GM12878 (cell line): Measurements from ENCODE around the gene FMNL3. TPM values are rescaled to one million over a fixed set of nuclear protein-coding genes. Genes with fewer than 3 reads are reported as not detected.

Source experiments
- ASH2L ChIP-seq: fragments of 300-600, 200-600 bp; sonication (generic); IDR thresholded peaks from 2 replicates; pipeline ENCODE4 v1.6.1; 2017; ENCODE audit warnings: low read depth, mild to moderate bottlenecking, borderline replicate concordance
- ATF7 ChIP-seq: fragments of 450-650 bp; IDR thresholded peaks from 2 replicates; pipeline ENCODE4 v1.6.1; 2016; ENCODE audit warnings: low read depth, mild to moderate bottlenecking
- BACH1 ChIP-seq: fragments of 450-650 bp; IDR thresholded peaks from 2 replicates; pipeline ENCODE4 v1.6.1; 2017; ENCODE audit warnings: mild to moderate bottlenecking, borderline replicate concordance
- CBX5 ChIP-seq: sonication (generic); IDR thresholded peaks from 2 replicates; pipeline ENCODE4 v1.6.1; 2016; ENCODE audit warnings: low read depth, moderate library complexity, mild to moderate bottlenecking, inconsistent platforms
- CREM ChIP-seq: IDR thresholded peaks from 2 replicates; pipeline ENCODE4 v1.6.1; 2014; ENCODE audit warnings: antibody characterized with exemption, low read depth
- CTCF ChIP-seq, 3 experiments: IDR thresholded peaks in 2 of 3; conservative IDR thresholded peaks in 1 of 3; 2 replicates each; pipeline ENCODE4 v1.5.1; 2011; ENCODE audit warnings: low read depth in 3 of 3, low read length in 3 of 3, mild to moderate bottlenecking in 3 of 3, control low read depth in 2 of 3, moderate library complexity in 2 of 3, inconsistent platforms in 1 of 3, mixed read lengths in 1 of 3; ENCODE audit not compliant: control insufficient read depth in 2 of 3, insufficient read depth in 1 of 3; ENCODE audit errors: extremely low read depth in 1 of 3
- EGR1 ChIP-seq, 2 experiments: IDR thresholded peaks; 1 replicate in 1 of 2; 2 replicates in 1 of 2; pipeline ENCODE4 v1.6.1; 2011 to 2012; ENCODE audit warnings: low read depth in 2 of 2, low read length in 2 of 2, borderline replicate concordance in 1 of 2, mild to moderate bottlenecking in 1 of 2, moderate library complexity in 1 of 2
- MYB ChIP-seq: fragments of 150-350 bp; IDR thresholded peaks from 2 replicates; pipeline ENCODE4 v1.6.1; 2014; ENCODE audit warnings: mild to moderate bottlenecking, low read depth, low read length, borderline replicate concordance
- NBN ChIP-seq: fragments of 450-650 bp; IDR thresholded peaks from 2 replicates; pipeline ENCODE4 v1.6.1; 2016
- NR2C2 ChIP-seq: IDR thresholded peaks from 2 replicates; pipeline ENCODE4 v1.6.1; 2011; ENCODE audit warnings: borderline replicate concordance, low read depth; ENCODE audit not compliant: control insufficient read depth, insufficient read length
- PML ChIP-seq: IDR thresholded peaks from 2 replicates; pipeline ENCODE4 v1.6.1; 2012; ENCODE audit warnings: low read length, inconsistent platforms
- RAD21 ChIP-seq: IDR thresholded peaks from 2 replicates; pipeline ENCODE4 v1.6.1; 2011; ENCODE audit warnings: mild to moderate bottlenecking, low read depth, low read length, moderate library complexity; ENCODE audit not compliant: insufficient read depth
- SMARCA5 ChIP-seq: fragments of 450-650 bp; IDR thresholded peaks from 2 replicates; pipeline ENCODE4 v1.6.1; 2017; ENCODE audit warnings: mild to moderate bottlenecking
- SMC3 ChIP-seq: IDR thresholded peaks from 2 replicates; pipeline ENCODE4 v1.6.1; 2011; ENCODE audit warnings: low read length, improper control_type of control experiment, borderline replicate concordance
- TCF3 ChIP-seq: IDR thresholded peaks from 2 replicates; pipeline ENCODE4 v1.6.1; 2012; ENCODE audit warnings: low read depth, mild to moderate bottlenecking, low read length, borderline replicate concordance; ENCODE audit not compliant: insufficient read depth
- ZNF384 ChIP-seq: IDR thresholded peaks from 2 replicates; pipeline ENCODE4 v1.6.1; 2012; ENCODE audit warnings: low read depth, mild to moderate bottlenecking, low read length, improper control_type of control experiment, borderline replicate concordance
- ZNF622 ChIP-seq: fragments of 450-650 bp; IDR thresholded peaks from 2 replicates; pipeline ENCODE4 v1.6.1; 2017; ENCODE audit warnings: mild to moderate bottlenecking, inconsistent platforms
- polyA plus RNA-seq, 11 experiments: library from polyadenylated mRNA; depleted of rRNA in 4 of 11; unstranded in 6 of 11; stranded (reverse) in 5 of 11; fragments of >200 nt; fragmentation: Nextera tagmentation in 4 of 11; fragmentation: Illumina TruSeq in 1 of 11; extraction: Ambion mirVana in 4 of 11; extraction: Trizol in 1 of 11; gene quantifications; 1 replicate in 1 of 11; 2 replicates in 10 of 11; pipeline versions ENCODE4 v1.2.1 to v1.2.3, GENCODE V29; 2011 to 2016; ENCODE audit warnings: inconsistent platforms in 2 of 11, missing spikeins in 2 of 11, low read depth in 1 of 11
- total RNA-seq, 4 experiments: library from RNA; depleted of rRNA in 3 of 4; stranded (reverse); fragments of >200 nt in 3 of 4; fragmentation: Illumina TruSeq in 1 of 4; extraction: Trizol in 1 of 4; gene quantifications; 2 replicates each; pipeline versions ENCODE4 v1.2.1 to v1.2.3, GENCODE V29; 2013 to 2021
- TF ChIP-seq, protein P1 (sequence below): fragments of 450-650 bp; IDR thresholded peaks from 2 replicates; pipeline ENCODE4 v1.6.1; 2016; ENCODE audit warnings: mild to moderate bottlenecking, moderate library complexity, borderline replicate concordance
- TF ChIP-seq, protein P2 (sequence below): IDR thresholded peaks from 2 replicates; pipeline ENCODE4 v1.6.1; 2011; ENCODE audit warnings: mild to moderate bottlenecking, low read depth, low read length, moderate library complexity; ENCODE audit not compliant: insufficient replicate concordance
- TF ChIP-seq, protein P3 (sequence below): fragments of 450-650 bp; IDR thresholded peaks from 2 replicates; pipeline ENCODE4 v1.6.1; 2017; ENCODE audit warnings: borderline replicate concordance

FMNL3 gene
- total and polyA plus RNA-seq, 10 of the 15 experiments (the other 5 are each of a cell fraction or from before 2014, with no cell fraction given), result 3.0 to 64.9 (median 30.9) TPM

DNA sequence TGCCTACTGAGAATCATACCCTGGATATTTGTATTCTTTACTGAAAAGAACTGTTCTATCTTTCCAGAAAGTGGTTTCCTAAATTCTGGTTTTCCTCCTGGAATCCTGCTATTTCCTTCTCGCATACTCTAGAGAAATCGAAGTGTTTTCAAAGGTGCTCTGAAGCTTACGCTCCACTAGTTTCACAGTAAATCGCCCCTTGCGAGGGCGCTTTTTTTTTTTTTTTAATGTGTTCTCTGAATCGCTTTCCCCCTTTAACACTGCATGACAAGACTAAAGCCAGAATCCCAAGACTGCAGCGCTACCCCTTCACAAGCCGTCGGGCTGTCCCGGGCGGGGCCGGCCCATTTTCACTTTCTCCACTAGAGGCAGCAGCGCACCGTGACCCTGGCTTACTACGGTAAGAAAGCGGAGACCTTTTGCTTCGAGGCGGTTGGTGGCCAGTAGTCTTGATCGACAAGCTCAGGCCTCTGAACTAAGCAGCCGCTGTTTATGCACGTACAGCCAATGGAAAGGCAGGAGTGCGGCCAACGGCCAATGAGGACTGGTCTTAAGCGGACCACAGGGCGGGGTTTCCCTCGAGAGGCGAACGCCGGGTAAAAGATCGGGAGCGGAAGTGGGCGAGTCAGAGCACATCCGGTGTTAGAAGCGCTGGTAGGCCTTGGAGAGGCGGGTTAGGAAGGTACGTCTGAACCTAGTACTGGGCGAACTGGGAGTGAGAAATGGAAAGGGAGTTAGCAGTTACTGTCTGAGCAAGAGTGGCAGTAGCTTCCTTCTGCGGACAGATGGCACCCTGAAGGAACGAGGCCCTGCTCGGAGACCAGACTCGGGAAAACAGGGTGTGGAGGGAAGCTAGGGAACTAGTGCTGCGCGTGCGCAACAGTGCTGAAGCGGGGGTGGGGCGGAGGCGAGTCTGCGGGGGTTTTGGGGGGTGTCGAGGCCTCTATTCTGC lies 34.0 kb upstream of the FMNL3 start, which contains the start of gene TMBIM6 (continued):
- TF ChIP-seq, protein P1, sequence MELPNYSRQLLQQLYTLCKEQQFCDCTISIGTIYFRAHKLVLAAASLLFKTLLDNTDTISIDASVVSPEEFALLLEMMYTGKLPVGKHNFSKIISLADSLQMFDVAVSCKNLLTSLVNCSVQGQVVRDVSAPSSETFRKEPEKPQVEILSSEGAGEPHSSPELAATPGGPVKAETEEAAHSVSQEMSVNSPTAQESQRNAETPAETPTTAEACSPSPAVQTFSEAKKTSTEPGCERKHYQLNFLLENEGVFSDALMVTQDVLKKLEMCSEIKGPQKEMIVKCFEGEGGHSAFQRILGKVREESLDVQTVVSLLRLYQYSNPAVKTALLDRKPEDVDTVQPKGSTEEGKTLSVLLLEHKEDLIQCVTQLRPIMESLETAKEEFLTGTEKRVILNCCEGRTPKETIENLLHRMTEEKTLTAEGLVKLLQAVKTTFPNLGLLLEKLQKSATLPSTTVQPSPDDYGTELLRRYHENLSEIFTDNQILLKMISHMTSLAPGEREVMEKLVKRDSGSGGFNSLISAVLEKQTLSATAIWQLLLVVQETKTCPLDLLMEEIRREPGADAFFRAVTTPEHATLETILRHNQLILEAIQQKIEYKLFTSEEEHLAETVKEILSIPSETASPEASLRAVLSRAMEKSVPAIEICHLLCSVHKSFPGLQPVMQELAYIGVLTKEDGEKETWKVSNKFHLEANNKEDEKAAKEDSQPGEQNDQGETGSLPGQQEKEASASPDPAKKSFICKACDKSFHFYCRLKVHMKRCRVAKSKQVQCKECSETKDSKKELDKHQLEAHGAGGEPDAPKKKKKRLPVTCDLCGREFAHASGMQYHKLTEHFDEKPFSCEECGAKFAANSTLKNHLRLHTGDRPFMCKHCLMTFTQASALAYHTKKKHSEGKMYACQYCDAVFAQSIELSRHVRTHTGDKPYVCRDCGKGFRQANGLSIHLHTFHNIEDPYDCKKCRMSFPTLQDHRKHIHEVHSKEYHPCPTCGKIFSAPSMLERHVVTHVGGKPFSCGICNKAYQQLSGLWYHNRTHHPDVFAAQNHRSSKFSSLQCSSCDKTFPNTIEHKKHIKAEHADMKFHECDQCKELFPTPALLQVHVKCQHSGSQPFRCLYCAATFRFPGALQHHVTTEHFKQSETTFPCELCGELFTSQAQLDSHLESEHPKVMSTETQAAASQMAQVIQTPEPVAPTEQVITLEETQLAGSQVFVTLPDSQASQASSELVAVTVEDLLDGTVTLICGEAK, result peak; percentile 95
- TF ChIP-seq NR2C2 (no peak), NBN (peak; percentile 90), CBX5 (0 out of 2 replicates have a peak, but pooled peaks have one; percentile 20), TCF3 (peak; percentile 85; the same call in 1 of the 2 replicates), SMARCA5 (peak; percentile 77), PML (peak; percentile 99), RAD21 (peak; percentile 80), CTCF (IDR thresholded peaks at IDR 0.05 in 2 of 3, conservative IDR thresholded peaks at IDR 0.05 in 1 of 3; ENCODE audit: control insufficient read depth in 2 of 3, extremely low read depth in 1 of 3, insufficient read depth in 1 of 3, low read depth in 3 of 3, low read length in 3 of 3) (peak; percentile 91 to 99 (median 98)), CREM (peak; percentile 54; the same call in 1 of the 2 replicates), ZNF622 (no peak), EGR1 (IDR thresholded peaks at IDR 0.05; ENCODE audit: borderline replicate concordance in 1 of 2, low read depth in 2 of 2, low read length in 2 of 2) (peak; percentile 53 to 95), BACH1 (peak; percentile 38; the same call in 1 of the 2 replicates), SMC3 (peak; percentile 57; the same call in 1 of the 2 replicates), ATF7 (no peak; the same call in 1 of the 2 replicates), MYB (peak; percentile 88; the same call in 1 of the 2 replicates), ASH2L (no peak), ZNF384 (no peak)
- TF ChIP-seq, protein P2, sequence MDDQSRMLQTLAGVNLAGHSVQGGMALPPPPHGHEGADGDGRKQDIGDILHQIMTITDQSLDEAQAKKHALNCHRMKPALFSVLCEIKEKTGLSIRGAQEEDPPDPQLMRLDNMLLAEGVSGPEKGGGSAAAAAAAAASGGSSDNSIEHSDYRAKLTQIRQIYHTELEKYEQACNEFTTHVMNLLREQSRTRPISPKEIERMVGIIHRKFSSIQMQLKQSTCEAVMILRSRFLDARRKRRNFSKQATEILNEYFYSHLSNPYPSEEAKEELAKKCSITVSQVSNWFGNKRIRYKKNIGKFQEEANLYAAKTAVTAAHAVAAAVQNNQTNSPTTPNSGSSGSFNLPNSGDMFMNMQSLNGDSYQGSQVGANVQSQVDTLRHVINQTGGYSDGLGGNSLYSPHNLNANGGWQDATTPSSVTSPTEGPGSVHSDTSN, result peak; percentile 84
- TF ChIP-seq, protein P3, sequence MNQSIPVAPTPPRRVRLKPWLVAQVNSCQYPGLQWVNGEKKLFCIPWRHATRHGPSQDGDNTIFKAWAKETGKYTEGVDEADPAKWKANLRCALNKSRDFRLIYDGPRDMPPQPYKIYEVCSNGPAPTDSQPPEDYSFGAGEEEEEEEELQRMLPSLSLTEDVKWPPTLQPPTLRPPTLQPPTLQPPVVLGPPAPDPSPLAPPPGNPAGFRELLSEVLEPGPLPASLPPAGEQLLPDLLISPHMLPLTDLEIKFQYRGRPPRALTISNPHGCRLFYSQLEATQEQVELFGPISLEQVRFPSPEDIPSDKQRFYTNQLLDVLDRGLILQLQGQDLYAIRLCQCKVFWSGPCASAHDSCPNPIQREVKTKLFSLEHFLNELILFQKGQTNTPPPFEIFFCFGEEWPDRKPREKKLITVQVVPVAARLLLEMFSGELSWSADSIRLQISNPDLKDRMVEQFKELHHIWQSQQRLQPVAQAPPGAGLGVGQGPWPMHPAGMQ, result no peak
